Upper lobe of left lung (tissue), 6 donors: ENCODE data around the gene SDHAF1. TPM values are rescaled to one million over a fixed set of nuclear protein-coding genes. Genes with fewer than 3 reads are reported as not detected.

Experiments
- ATAC-seq, 2 donors: fragments of 200-7000 bp; cut with Tn5 transposase; one replicate each; pipeline ENCODE4 v1.9.1; 2022; ENCODE audit warnings: mild to moderate bottlenecking in 2 of 2, moderate library complexity in 2 of 2; ENCODE audit not compliant: low FRiP score in 2 of 2
- DNase-seq, 2 donors: peaks; one replicate each; pipeline ENCODE4 v3.0.0-alpha.2; 2019 to 2020
- H3K27ac ChIP-seq, 4 donors: fragments of 200-600 bp; sonication (generic); one replicate each; pipeline ENCODE4 v1.5.1; 2016 to 2019
- H3K27me3 ChIP-seq, 4 donors: fragments of 200-600 bp; sonication (generic); one replicate each; pipeline ENCODE4 v1.5.1; 2017 to 2019
- H3K36me3 ChIP-seq, 4 donors: fragments of 200-600 bp; sonication (generic); one replicate each; pipeline ENCODE4 v1.5.1; 2016 to 2019
- H3K4me1 ChIP-seq, 4 donors: fragments of 200-600 bp; sonication (generic); one replicate each; pipeline ENCODE4 v1.5.1; 2018 to 2019
- H3K4me3 ChIP-seq, 4 donors: fragments of 200-600 bp; sonication (generic); one replicate each; pipeline ENCODE4 v1.5.1; 2017 to 2019; ENCODE audit warnings: mild to moderate bottlenecking in 2 of 4, moderate library complexity in 1 of 4
- H3K9me3 ChIP-seq, 4 donors: fragments of 200-600 bp; sonication (generic); one replicate each; pipeline ENCODE4 v1.5.1; 2018 to 2019
- CTCF ChIP-seq, 6 experiments: fragments of 450-650 bp in 4 of 6; fragments of 200-600 bp in 2 of 6; sonication (generic) in 2 of 6; IDR thresholded peaks; one replicate each; pipeline ENCODE4 v1.5.1; 2016 to 2019; ENCODE audit warnings: antibody characterized with exemption in 6 of 6
- EP300 ChIP-seq, 4 donors: sonication (generic); formaldehyde crosslinking; IDR thresholded peaks; one replicate each; pipeline ENCODE4 v1.5.1; 2017; ENCODE audit warnings: antibody characterized with exemption in 4 of 4, control low read depth in 2 of 4
- POLR2A ChIP-seq, 4 donors: fragments of 450-650 bp; IDR thresholded peaks; one replicate each; pipeline ENCODE4 v1.5.1; 2016 to 2017; ENCODE audit warnings: antibody characterized with exemption in 4 of 4, mild to moderate bottlenecking in 2 of 4
- POLR2AphosphoS5 ChIP-seq, 2 donors: sonication (generic); formaldehyde crosslinking; IDR thresholded peaks; one replicate each; pipeline ENCODE4 v1.5.1; 2017; ENCODE audit warnings: antibody characterized with exemption in 2 of 2
- WGBS, 2 donors: methylation state at CpG; one replicate each; pipeline ENCODE4 v1.1.5; 2017 to 2018; 5-methylcytosine and 5-hydroxymethylcytosine counted together
- total RNA-seq, 6 donors: library from RNA; depleted of rRNA in 4 of 6; stranded (reverse); fragments of >200 nt in 4 of 6; gene quantifications; one replicate each; pipeline versions ENCODE4 v1.1.0 to v1.2.1, GENCODE V29; 2016 to 2021
- donor health status: DM: no; HTN: no; CAD: no; lungs with moderate emphysema.
- donor health status: DM: no; HTN: yes; CAD: no; lungs with severe emphysema.

SDHAF1 gene
- total RNA-seq, 6 donors from 2014 or later = 13.6 to 41.2 (median 28.9) TPM

GRCh38 chr19:35963514-35963913 is 31.5 kb upstream of the SDHAF1 start:
- no peak for TF ChIP-seq CTCF (IDR thresholded peaks at IDR 0.05)
- TF ChIP-seq POLR2A (IDR thresholded peaks at IDR 0.05) = no peak
- TF ChIP-seq POLR2AphosphoS5 (IDR thresholded peaks at IDR 0.05) = no peak
- no peak for TF ChIP-seq EP300 (IDR thresholded peaks at IDR 0.05)
- H3K27me3 ChIP-seq = peaks cover 0 to 14% (median 5%) of the 10 kb centered on the region in 4 donors
- 6 to 7% methylated on average over 9 of the region's 9 CpGs for WGBS, 2 donors
- H3K27ac ChIP-seq = no peak overlapping the region
- H3K9me3 ChIP-seq = no peaks in the 10 kb centered on the region
- H3K4me3 ChIP-seq = no peak overlapping the region
- no peaks in the 10 kb centered on the region for H3K36me3 ChIP-seq
- ATAC-seq = no peak
- H3K4me1 ChIP-seq = peaks cover 4 to 13% (median 9%) of the 10 kb centered on the region in 4 donors
- DNase-seq = no peak

- Histone ChIP-seq H3K4me3 (no peak overlapping the region), H3K9me3 (no peaks in the 10 kb centered on the region), H3K36me3 (no peaks in the 10 kb centered on the region), H3K27ac (no peak overlapping the region), H3K27me3 (no peaks in the 10 kb centered on the region), H3K4me1 (no peaks in the 10 kb centered on the region)
- 60 to 83% methylated on average over 1 to 3 of the region's 3 CpGs for WGBS, 2 donors
- TF ChIP-seq POLR2AphosphoS5 (IDR thresholded peaks at IDR 0.05) (no peak), CTCF (IDR thresholded peaks at IDR 0.05) (no peak), EP300 (IDR thresholded peaks at IDR 0.05) (no peak), POLR2A (IDR thresholded peaks at IDR 0.05) (no peak)
- ATAC-seq (peak in 1 of 2 donors; percentile 19), DNase-seq (no peak)
Measured at GRCh38 chr19:35966771-35967170, 28.2 kb upstream of the SDHAF1 start.

GRCh38 chr19:35973487-35973886 is 21.5 kb upstream of the SDHAF1 start:
- WGBS, 2 donors = 48 to 53% methylated on average over 2 to 8 of the region's 8 CpGs
- H3K9me3 ChIP-seq = no peaks in the 10 kb centered on the region
- ATAC-seq = no peak
- TF ChIP-seq POLR2AphosphoS5 (IDR thresholded peaks at IDR 0.05) (no peak), EP300 (IDR thresholded peaks at IDR 0.05) (no peak), POLR2A (IDR thresholded peaks at IDR 0.05) (no peak), CTCF (IDR thresholded peaks at IDR 0.05) (no peak)
- H3K4me1 ChIP-seq = no peaks in the 10 kb centered on the region
- H3K36me3 ChIP-seq = no peaks in the 10 kb centered on the region
- no peak overlapping the region for H3K27ac ChIP-seq
- DNase-seq = no peak
- no peaks in the 10 kb centered on the region for H3K27me3 ChIP-seq
- no peak overlapping the region for H3K4me3 ChIP-seq

- Histone ChIP-seq H3K9me3 (no peaks in the 10 kb centered on the region), H3K4me3 (no peak overlapping the region), H3K4me1 (no peaks in the 10 kb centered on the region), H3K36me3 (no peaks in the 10 kb centered on the region), H3K27ac (no peak overlapping the region), H3K27me3 (no peaks in the 10 kb centered on the region)
- TF ChIP-seq EP300 (IDR thresholded peaks at IDR 0.05) = no peak
- TF ChIP-seq POLR2AphosphoS5 (IDR thresholded peaks at IDR 0.05) = no peak
- no peak for TF ChIP-seq CTCF (IDR thresholded peaks at IDR 0.05)
- no peak for TF ChIP-seq POLR2A (IDR thresholded peaks at IDR 0.05)
- no peak for DNase-seq
- ATAC-seq = no peak
- WGBS, 2 donors = 25 to 28% methylated on average over 5 of the region's 5 CpGs
Measured at GRCh38 chr19:35975608-35976214, 19.3 kb upstream of the SDHAF1 start.
